A673 (cell line): Measurements from ENCODE around the gene AP4S1. TPM values are rescaled to one million over a fixed set of nuclear protein-coding genes. Genes with fewer than 3 reads are reported as not detected.

Source experiments
- BruUV-seq: library from RNA; stranded (reverse); fragments of 400-500 nt; replicated peaks from 2 replicates; lab custom pipeline; 2021; lab: Mats Ljungman, UMichigan
- CTCF ChIA-PET: fragments of 300-600 bp; sonication (Branson Sonifier 250); formaldehyde crosslinking; loops from one replicate; lab custom pipeline; 2022; ENCODE audit warnings: antibody characterized with exemption; lab: Charles Lee
- POLR2A ChIA-PET: fragments of 300-600 bp; sonication (Branson Sonifier 250); formaldehyde crosslinking; loops from one replicate; lab custom pipeline; 2022; ENCODE audit warnings: antibody characterized with exemption; ENCODE audit not compliant: low non-redundant PET; lab: Charles Lee
- DNase-seq: peaks from one replicate; pipeline ENCODE4 v3.0.0-alpha.2; 2015; ENCODE audit warnings: low spot score
- H3K27ac ChIP-seq: fragments of 200-600 bp; sonication (generic); 2 replicates; pipeline ENCODE4 v1.5.1; 2016; ENCODE audit warnings: mixed run types, low read depth, mild to moderate bottlenecking, mixed read lengths, antibody characterized with exemption, low read length; ENCODE audit not compliant: poor library complexity, severe bottlenecking
- H3K27me3 ChIP-seq: fragments of 200-600 bp; sonication (generic); replicated peaks from 2 replicates; pipeline ENCODE4 v1.6.1; 2017; ENCODE audit warnings: mixed run types, low read depth, mild to moderate bottlenecking, mixed read lengths, antibody characterized with exemption, low read length; ENCODE audit not compliant: insufficient read depth, poor library complexity
- H3K36me3 ChIP-seq: fragments of 200-600 bp; sonication (generic); 2 replicates; pipeline ENCODE4 v1.6.1; 2016; ENCODE audit warnings: mixed run types, mild to moderate bottlenecking, mixed read lengths, antibody characterized with exemption, low read length; ENCODE audit not compliant: insufficient read depth, poor library complexity, severe bottlenecking
- H3K4me1 ChIP-seq: fragments of 200-600 bp; sonication (generic); 2 replicates; pipeline ENCODE4 v1.6.1; 2017; ENCODE audit warnings: mixed run types, mild to moderate bottlenecking, mixed read lengths, antibody characterized with exemption, low read length; ENCODE audit not compliant: insufficient read depth, poor library complexity, severe bottlenecking
- H3K4me3 ChIP-seq: fragments of 200-600 bp; sonication (generic); 2 replicates; pipeline ENCODE4 v1.5.1; 2016; ENCODE audit warnings: low read depth, mixed run types, mild to moderate bottlenecking, mixed read lengths, low read length; ENCODE audit not compliant: poor library complexity, severe bottlenecking
- H3K9me3 ChIP-seq: fragments of 200-600 bp; sonication (generic); 2 replicates; pipeline ENCODE4 v1.6.1; 2016; ENCODE audit warnings: mixed run types, low read depth, mild to moderate bottlenecking, mixed read lengths, antibody characterized with exemption, low read length; ENCODE audit not compliant: poor library complexity, severe bottlenecking
- EZH2 ChIP-seq: fragments of 200-600 bp; sonication (generic); IDR thresholded peaks from 2 replicates; pipeline ENCODE4 v1.6.1; 2017; ENCODE audit warnings: borderline replicate concordance, low read depth, mild to moderate bottlenecking, mixed read lengths, antibody characterized with exemption, low read length; ENCODE audit not compliant: poor library complexity, severe bottlenecking
- intact Hi-C: fragments of 100-400 bp; cut with micrococcal nuclease; formaldehyde crosslinking; loops from one replicate; pipeline ENCODE4 v1.10.0; 2022; ENCODE audit not compliant: unreplicated experiment
- total RNA-seq: library from RNA; stranded (reverse); gene quantifications from 2 replicates; pipeline ENCODE4 v1.2.3, GENCODE V29; 2021
- TF ChIP-seq, protein P1 (sequence below): fragments of 300-800, 200-600 bp; sonication (generic); conservative IDR thresholded peaks from 2 replicates; pipeline ENCODE4 v1.5.1; 2017; ENCODE audit warnings: low read depth, mild to moderate bottlenecking, antibody characterized with exemption, low read length, moderate library complexity, mixed read lengths

AP4S1 gene
- total RNA-seq, 1 experiment from 2014 or later: 8.6 TPM

DNA sequence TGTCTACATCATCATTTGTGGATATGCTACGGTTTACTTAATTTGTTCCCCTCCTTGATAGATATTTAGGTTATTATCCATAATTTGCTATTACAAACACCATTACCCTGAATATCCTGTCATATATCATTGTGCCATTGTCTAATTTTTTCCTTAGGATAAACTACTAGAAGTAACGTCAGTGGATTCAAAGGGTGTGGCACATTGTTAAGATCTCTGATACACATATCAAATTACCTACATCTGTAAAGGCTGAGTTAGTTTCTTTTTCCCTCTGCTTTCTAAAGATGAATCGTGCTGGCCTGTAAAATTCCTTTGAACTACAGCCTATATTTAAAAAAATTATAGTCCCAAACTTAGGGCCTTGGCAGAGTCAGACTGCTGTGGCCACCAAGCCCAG lies 54.6 kb downstream of the AP4S1 start:
- intact Hi-C loops: loop anchor here (10.0 kb wide), 2 partner anchors 195 to 425 kb away; no protein-coding TSS in a partner anchor
- TF ChIP-seq, protein P1, sequence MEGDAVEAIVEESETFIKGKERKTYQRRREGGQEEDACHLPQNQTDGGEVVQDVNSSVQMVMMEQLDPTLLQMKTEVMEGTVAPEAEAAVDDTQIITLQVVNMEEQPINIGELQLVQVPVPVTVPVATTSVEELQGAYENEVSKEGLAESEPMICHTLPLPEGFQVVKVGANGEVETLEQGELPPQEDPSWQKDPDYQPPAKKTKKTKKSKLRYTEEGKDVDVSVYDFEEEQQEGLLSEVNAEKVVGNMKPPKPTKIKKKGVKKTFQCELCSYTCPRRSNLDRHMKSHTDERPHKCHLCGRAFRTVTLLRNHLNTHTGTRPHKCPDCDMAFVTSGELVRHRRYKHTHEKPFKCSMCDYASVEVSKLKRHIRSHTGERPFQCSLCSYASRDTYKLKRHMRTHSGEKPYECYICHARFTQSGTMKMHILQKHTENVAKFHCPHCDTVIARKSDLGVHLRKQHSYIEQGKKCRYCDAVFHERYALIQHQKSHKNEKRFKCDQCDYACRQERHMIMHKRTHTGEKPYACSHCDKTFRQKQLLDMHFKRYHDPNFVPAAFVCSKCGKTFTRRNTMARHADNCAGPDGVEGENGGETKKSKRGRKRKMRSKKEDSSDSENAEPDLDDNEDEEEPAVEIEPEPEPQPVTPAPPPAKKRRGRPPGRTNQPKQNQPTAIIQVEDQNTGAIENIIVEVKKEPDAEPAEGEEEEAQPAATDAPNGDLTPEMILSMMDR: no peak
- TF ChIP-seq EZH2: no peak
- Histone ChIP-seq H3K27ac (no peak overlapping the region), H3K36me3 (no peaks in the 10 kb centered on the region), H3K9me3 (no peaks in the 10 kb centered on the region), H3K4me3 (no peak overlapping the region), H3K4me1 (no peaks in the 10 kb centered on the region), H3K27me3 (no peaks in the 10 kb centered on the region)
- BruUV-seq: no TSS peak
- DNase-seq: no peak
- ChIA-PET CTCF (no interaction called here), POLR2A (no interaction called here)

DNA sequence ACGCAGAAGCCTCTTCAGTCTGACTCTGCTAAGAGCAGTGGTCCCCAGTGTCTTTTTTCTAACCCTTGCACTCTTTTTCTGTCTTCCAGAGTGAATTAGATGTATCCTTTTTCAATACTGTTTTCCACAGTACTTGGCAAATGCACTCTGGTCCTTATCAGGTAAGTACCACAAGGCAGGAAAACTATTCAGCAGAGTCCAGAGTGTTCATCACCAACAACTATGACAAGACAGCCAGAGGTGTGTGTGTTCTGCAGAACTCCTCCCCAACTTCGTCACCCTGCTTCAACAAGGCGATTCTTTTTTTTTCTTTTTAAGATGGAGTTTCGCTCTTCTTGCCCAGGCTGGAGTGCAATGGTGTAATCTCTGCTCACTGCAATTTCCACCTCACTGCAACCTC lies 55.0 kb downstream of the AP4S1 start:
- no peaks in the 10 kb centered on the region for H3K9me3 ChIP-seq
- no peaks in the 10 kb centered on the region for H3K36me3 ChIP-seq
- no TSS peak for BruUV-seq
- CTCF ChIA-PET: no interaction called here
- intact Hi-C loops: loop anchor here (10.0 kb wide), 2 partner anchors 196 to 426 kb away; no protein-coding TSS in a partner anchor
- H3K27me3 ChIP-seq: no peaks in the 10 kb centered on the region
- no peak for TF ChIP-seq EZH2
- TF ChIP-seq, protein P1: no peak
- POLR2A ChIA-PET: no interaction called here
- H3K4me3 ChIP-seq: no peak overlapping the region
- no peak overlapping the region for H3K27ac ChIP-seq
- no peaks in the 10 kb centered on the region for H3K4me1 ChIP-seq
- no peak for DNase-seq

DNA sequence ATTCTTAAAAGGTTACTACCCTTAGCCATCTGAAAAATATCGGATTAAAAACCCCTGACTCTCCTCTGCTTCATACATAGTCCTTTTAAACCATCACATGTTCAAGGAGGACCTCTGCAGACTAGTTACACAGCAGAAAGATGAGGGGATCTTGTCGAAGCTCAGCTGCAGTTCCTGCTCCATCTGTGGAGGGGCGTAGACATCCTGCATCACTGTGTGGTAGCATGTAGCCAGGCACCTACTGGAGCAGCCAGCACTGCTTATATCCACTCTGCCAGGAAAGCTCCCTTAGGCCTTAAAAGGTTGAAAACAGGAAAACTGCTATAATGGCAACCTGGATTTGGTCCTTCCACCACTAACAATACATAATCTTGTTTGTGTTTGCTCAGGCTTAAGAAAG lies 58.3 kb downstream of the AP4S1 start:
- H3K36me3 ChIP-seq: no peaks in the 10 kb centered on the region
- ChIA-PET POLR2A (no interaction called here), CTCF (no interaction called here)
- no peak overlapping the region for H3K27ac ChIP-seq
- no peak for DNase-seq
- TF ChIP-seq, protein P1: no peak
- no peak for TF ChIP-seq EZH2
- intact Hi-C loops: loop anchor here (10.0 kb wide), 2 partner anchors 199 to 429 kb away; no protein-coding TSS in a partner anchor
- H3K9me3 ChIP-seq: no peaks in the 10 kb centered on the region
- H3K27me3 ChIP-seq: no peaks in the 10 kb centered on the region
- no TSS peak for BruUV-seq
- no peaks in the 10 kb centered on the region for H3K4me1 ChIP-seq
- H3K4me3 ChIP-seq: no peak overlapping the region
